ENCODE measurements around the gene TBX4.

DNA sequence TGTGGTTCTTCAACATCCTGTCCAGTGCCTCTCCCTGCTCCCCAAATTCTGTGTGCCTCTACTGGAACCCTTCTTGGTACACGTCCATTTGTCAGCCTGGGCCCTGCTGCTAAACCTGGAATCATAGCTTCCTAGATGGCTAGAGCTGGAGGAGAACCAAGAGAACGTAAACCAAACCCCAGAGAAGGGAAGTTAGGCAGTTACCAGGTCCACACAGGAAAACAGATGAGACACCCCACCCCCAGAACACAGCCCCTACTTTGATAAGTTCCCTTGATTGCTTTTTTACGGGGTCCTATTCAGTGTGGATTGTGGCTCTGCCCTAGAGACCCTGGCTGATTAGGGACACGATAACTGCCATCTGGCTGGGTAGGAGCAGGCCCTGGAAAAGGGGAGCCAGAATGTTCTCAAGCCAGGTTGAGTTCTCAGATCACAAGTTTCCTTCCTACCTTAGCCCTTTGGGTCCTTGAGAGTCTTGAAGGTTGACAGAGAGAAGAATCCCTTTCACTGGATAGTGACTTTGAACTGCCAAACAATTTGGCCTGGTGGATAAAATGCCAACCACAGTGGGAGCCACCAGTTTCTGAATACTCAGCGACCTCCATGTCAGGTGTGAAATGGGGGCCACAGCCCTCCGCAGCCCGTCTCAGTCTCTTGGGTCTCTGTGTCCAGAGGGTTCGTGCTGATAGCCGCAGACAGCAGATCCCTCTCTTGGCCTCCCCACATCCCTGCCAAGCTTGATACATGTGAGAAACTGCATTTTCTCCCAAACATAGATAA is 7.9 kb downstream of the TBX4 start:
- TF ChIP-seq, protein P1, sequence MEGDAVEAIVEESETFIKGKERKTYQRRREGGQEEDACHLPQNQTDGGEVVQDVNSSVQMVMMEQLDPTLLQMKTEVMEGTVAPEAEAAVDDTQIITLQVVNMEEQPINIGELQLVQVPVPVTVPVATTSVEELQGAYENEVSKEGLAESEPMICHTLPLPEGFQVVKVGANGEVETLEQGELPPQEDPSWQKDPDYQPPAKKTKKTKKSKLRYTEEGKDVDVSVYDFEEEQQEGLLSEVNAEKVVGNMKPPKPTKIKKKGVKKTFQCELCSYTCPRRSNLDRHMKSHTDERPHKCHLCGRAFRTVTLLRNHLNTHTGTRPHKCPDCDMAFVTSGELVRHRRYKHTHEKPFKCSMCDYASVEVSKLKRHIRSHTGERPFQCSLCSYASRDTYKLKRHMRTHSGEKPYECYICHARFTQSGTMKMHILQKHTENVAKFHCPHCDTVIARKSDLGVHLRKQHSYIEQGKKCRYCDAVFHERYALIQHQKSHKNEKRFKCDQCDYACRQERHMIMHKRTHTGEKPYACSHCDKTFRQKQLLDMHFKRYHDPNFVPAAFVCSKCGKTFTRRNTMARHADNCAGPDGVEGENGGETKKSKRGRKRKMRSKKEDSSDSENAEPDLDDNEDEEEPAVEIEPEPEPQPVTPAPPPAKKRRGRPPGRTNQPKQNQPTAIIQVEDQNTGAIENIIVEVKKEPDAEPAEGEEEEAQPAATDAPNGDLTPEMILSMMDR (IDR thresholded peaks at IDR 0.05; ENCODE audit: insufficient read depth, low read length, poor library complexity, severe bottlenecking): no peak
- TF ChIP-seq EZH2phosphoT487 (conservative IDR thresholded peaks at IDR 0.05; ENCODE audit: low read length): no peak
